B cell (primary cell): Measurements from ENCODE around the gene LRRC26. TPM values are rescaled to one million over a fixed set of nuclear protein-coding genes. Genes with fewer than 3 reads are reported as not detected.
A peak's percentile ranks its signal among the peaks of the same experiment; 100 is the strongest.

Source experiments
- ATAC-seq: fragments of 200-7000 bp; cut with Tn5 transposase; one replicate; pipeline ENCODE4 v1.10.0; 2021; ENCODE audit warnings: low read depth, mild to moderate bottlenecking, moderate number of reproducible peaks, moderate library complexity
- CTCF ChIA-PET: fragments of 350-600 bp; sonication (Branson Sonifier 250); formaldehyde crosslinking; loops from one replicate; lab custom pipeline; 2021; ENCODE audit warnings: antibody characterized with exemption, inconsistent platforms; lab: Charles Lee
- POLR2A ChIA-PET: fragments of 350-600 bp; sonication (Branson Sonifier 250); formaldehyde crosslinking; loops from one replicate; lab custom pipeline; 2021; ENCODE audit warnings: antibody characterized with exemption; lab: Charles Lee
- DNase-seq: peaks from one replicate; pipeline ENCODE4 v3.0.0; 2013
- H2AFZ ChIP-seq: 2 replicates; pipeline ENCODE4 v1.6.1; 2012; ENCODE audit warnings: mild to moderate bottlenecking, low read depth, low read length; ENCODE audit not compliant: insufficient read depth, poor library complexity, severe bottlenecking
- H3K27ac ChIP-seq, 2 donors: 1 replicate in 1 of 2; 2 replicates in 1 of 2; pipeline ENCODE4 v1.5.1; 2012 to 2013; ENCODE audit warnings: low read length in 2 of 2, mild to moderate bottlenecking in 2 of 2, moderate library complexity in 1 of 2
- H3K27me3 ChIP-seq, 4 experiments: fragments of 200-600 bp in 1 of 4; sonication (generic) in 1 of 4; replicated peaks in 1 of 4; 1 replicate in 2 of 4; 2 replicates in 2 of 4; pipeline versions ENCODE4 v1.6.1 to v1.7.0; 2013 to 2016; ENCODE audit warnings: low read length in 3 of 4, mild to moderate bottlenecking in 2 of 4, mixed read lengths in 1 of 4, moderate library complexity in 1 of 4; ENCODE audit not compliant: insufficient read depth in 4 of 4, control insufficient read depth in 3 of 4; ENCODE audit errors: control extremely low read depth in 1 of 4
- H3K36me3 ChIP-seq, 2 experiments: replicated peaks in 1 of 2; 1 replicate in 1 of 2; 2 replicates in 1 of 2; pipeline versions ENCODE4 v1.6.1 to v1.7.1; 2013; ENCODE audit warnings: low read length in 1 of 2; ENCODE audit not compliant: insufficient read depth in 2 of 2, control insufficient read depth in 1 of 2; ENCODE audit errors: control extremely low read depth in 1 of 2, extremely low read depth in 1 of 2
- H3K4me1 ChIP-seq, 2 donors: fragments of 200-600 bp in 1 of 2; sonication (generic) in 1 of 2; 1 replicate in 1 of 2; 2 replicates in 1 of 2; pipeline versions ENCODE4 v1.5.1 to v1.6.1; 2013 to 2017; ENCODE audit warnings: low read length in 2 of 2; ENCODE audit not compliant: control insufficient read depth in 2 of 2, insufficient read depth in 2 of 2
- H3K4me2 ChIP-seq: replicated peaks from 2 replicates; pipeline ENCODE3; 2012; ENCODE audit warnings: mild to moderate bottlenecking, low read depth, low read length; ENCODE audit not compliant: poor library complexity, severe bottlenecking
- H3K4me3 ChIP-seq, 5 experiments: fragments of 200-600 bp in 1 of 5; sonication (generic) in 1 of 5; 1 replicate in 3 of 5; 2 replicates in 2 of 5; pipeline versions ENCODE4 v1.5.1 to v1.7.0; 2011 to 2016; ENCODE audit warnings: low read length in 4 of 5, mild to moderate bottlenecking in 4 of 5, low read depth in 2 of 5, control low read depth in 1 of 5, moderate library complexity in 1 of 5; ENCODE audit not compliant: insufficient read depth in 1 of 5; ENCODE audit errors: control extremely low read depth in 1 of 5, extremely low read depth in 1 of 5
- H3K79me2 ChIP-seq: fragments of 200-600 bp; sonication (generic); one replicate; pipeline ENCODE4 v1.6.0; 2016; ENCODE audit warnings: low read length; ENCODE audit not compliant: control insufficient read depth, insufficient read depth
- H3K9ac ChIP-seq: fragments of 200-600 bp; sonication (generic); 2 replicates; pipeline ENCODE4 v1.6.1; 2017; ENCODE audit warnings: mild to moderate bottlenecking, low read length, moderate library complexity
- H3K9me3 ChIP-seq, 3 donors: one replicate each; pipeline versions ENCODE4 v1.6.1 to v1.7.1; 2013; ENCODE audit warnings: low read length in 2 of 3; ENCODE audit not compliant: control insufficient read depth in 2 of 3, insufficient read depth in 1 of 3; ENCODE audit errors: control extremely low read depth in 1 of 3
- H4K20me1 ChIP-seq: 2 replicates; pipeline ENCODE4 v1.6.0; 2012; ENCODE audit warnings: mild to moderate bottlenecking, low read length; ENCODE audit not compliant: insufficient read depth, control insufficient read depth, poor library complexity, severe bottlenecking
- H3K27ac Mint-ChIP-seq: one replicate; pipeline ENCODE4 v1.8.0; 2021; ENCODE audit warnings: mixed read lengths
- H3K27me3 Mint-ChIP-seq: one replicate; pipeline ENCODE4 v1.8.0; 2021; ENCODE audit warnings: mixed read lengths
- H3K4me1 Mint-ChIP-seq: one replicate; pipeline ENCODE4 v1.8.0; 2021; ENCODE audit warnings: mixed read lengths
- H3K4me3 Mint-ChIP-seq: one replicate; pipeline ENCODE4 v1.8.0; 2021; ENCODE audit warnings: mixed read lengths
- H3K9me3 Mint-ChIP-seq: one replicate; pipeline ENCODE4 v1.8.0; 2022; ENCODE audit warnings: mixed read lengths; ENCODE audit not compliant: insufficient read depth
- CTCF ChIP-seq: fragments of 200-600 bp; IDR thresholded peaks from one replicate; pipeline ENCODE4 v1.8.0; 2022; ENCODE audit warnings: antibody characterized with exemption, mild to moderate bottlenecking
- EZH2 ChIP-seq: IDR thresholded peaks from 2 replicates; pipeline ENCODE4 v1.6.1; 2012; ENCODE audit warnings: borderline replicate concordance, low read depth, mild to moderate bottlenecking, moderate library complexity, low read length; ENCODE audit not compliant: insufficient read depth, poor library complexity, severe bottlenecking
- WGBS: methylation state at CpG from one replicate; pipeline ENCODE4 v1.1.5; 2013; ENCODE audit warnings: missing lambda C conversion rate; ENCODE audit not compliant: insufficient coverage; 5-methylcytosine and 5-hydroxymethylcytosine counted together
- intact Hi-C: fragments of 100-400 bp; cut with micrococcal nuclease; formaldehyde crosslinking; loops from one replicate; pipeline ENCODE4 v1.10.0; 2022
- polyA plus RNA-seq: library from polyadenylated mRNA; depleted of rRNA; stranded (reverse); fragments of >200 nt; gene quantifications from 2 replicates; pipeline ENCODE4 v1.2.3, GENCODE V29; 2012
- total RNA-seq, 2 donors: library from RNA; stranded (reverse); fragments of 120-200 nt in 1 of 2; gene quantifications; 1 replicate in 1 of 2; 2 replicates in 1 of 2; pipeline versions ENCODE4 v1.2.3 to v1.2.4, GENCODE V29; 2013 to 2022

The LRRC26 gene
- total and polyA plus RNA-seq, 2 donors (not counting 1 experiment from before 2014, with no cell fraction given) = not detected

DNA sequence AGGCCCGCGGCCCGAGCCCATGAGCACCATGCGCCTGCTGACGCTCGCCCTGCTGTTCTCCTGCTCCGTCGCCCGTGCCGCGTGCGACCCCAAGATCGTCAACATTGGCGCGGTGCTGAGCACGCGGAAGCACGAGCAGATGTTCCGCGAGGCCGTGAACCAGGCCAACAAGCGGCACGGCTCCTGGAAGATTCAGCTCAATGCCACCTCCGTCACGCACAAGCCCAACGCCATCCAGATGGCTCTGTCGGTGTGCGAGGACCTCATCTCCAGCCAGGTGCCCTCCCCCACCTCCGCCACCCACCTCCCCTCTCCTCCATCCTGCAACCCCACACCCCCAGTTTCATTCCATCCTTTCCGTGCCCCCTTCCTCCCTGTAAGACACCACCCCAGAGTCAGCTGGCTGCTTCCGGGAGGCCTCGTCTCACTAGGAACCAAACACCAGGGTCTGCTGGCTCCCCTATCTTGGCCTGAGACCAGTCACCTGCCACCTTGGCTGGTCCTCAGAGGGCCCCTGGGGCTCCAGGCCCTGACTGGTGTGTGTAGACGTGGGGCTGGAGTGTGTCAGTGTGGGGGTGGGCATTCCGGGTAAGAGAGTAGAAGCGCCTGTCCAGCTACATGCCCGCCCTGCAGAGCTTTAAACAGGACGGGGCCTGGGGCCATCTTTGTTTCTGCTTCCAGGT lies 30.2 kb downstream of the LRRC26 start:
- ATAC-seq = no peak
- H3K27ac Mint-ChIP-seq = no peak overlapping the region

More for the DNA sequence above, 30.2 kb downstream of the LRRC26 start:
- no peaks in the 10 kb centered on the region for H3K4me1 Mint-ChIP-seq
- Histone ChIP-seq H3K36me3 (no peaks in the 10 kb centered on the region), H3K27me3 (peaks cover 0 to 81% (median 36%) of the 10 kb centered on the region in 4 experiments), H3K4me3 (no peak overlapping the region), H3K9me3 (peaks cover 0 to 33% (median 0%) of the 10 kb centered on the region in 3 donors), H4K20me1 (no peaks in the 10 kb centered on the region), H3K4me1 (peaks cover 11 to 14% of the 10 kb centered on the region in 2 donors), H2AFZ (no peak overlapping the region), H3K4me2 (peak overlapping the region; percentile 40), H3K9ac (no peak overlapping the region), H3K27ac (no peak overlapping the region), H3K79me2 (no peaks in the 10 kb centered on the region)
- ChIA-PET POLR2A (no interaction called here), CTCF (interaction anchor here (1.7 kb wide), 1 partner anchor 93 kb away, joined by 5 read pairs; the partner anchor contains the start of gene NPDC1)
- TF ChIP-seq CTCF (no peak), EZH2 (no peak)
- DNase-seq = no peak
- H3K9me3 Mint-ChIP-seq = no peaks in the 10 kb centered on the region
- peaks cover 60% of the 10 kb centered on the region for H3K27me3 Mint-ChIP-seq
- no peak overlapping the region for H3K4me3 Mint-ChIP-seq
- intact Hi-C loops = no loop called here
- 45% methylated on average over 36 of the region's 37 CpGs for WGBS
